T follicular helper cell (primary cell): ENCODE measurements around the gene PTAFR.

Source experiments
- DNase-seq: peaks from one replicate; pipeline ENCODE4 v3.0.0-alpha.2; 2020; ENCODE audit warnings: low read depth

The PTAFR gene

DNA sequence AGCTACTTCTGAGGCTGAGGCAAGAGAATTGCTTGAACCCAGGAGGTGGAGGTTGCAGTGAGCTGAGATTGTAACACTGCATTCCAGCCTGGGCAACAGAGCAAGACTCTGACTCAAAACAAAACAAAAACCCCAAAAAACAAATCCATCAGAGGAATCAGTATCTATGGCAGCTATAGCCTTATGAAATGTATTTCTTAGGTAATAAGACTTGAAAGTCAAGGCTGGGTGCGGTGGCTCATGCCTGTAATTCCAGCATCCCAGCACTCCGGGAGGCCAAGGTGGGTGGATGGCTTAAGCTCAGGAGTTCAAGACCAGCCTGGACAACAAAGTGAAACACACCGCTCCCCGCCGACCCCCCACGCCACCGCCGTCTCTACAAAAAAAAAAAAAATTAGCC is 56.9 kb downstream of the PTAFR start:
- no peak for DNase-seq

DNA sequence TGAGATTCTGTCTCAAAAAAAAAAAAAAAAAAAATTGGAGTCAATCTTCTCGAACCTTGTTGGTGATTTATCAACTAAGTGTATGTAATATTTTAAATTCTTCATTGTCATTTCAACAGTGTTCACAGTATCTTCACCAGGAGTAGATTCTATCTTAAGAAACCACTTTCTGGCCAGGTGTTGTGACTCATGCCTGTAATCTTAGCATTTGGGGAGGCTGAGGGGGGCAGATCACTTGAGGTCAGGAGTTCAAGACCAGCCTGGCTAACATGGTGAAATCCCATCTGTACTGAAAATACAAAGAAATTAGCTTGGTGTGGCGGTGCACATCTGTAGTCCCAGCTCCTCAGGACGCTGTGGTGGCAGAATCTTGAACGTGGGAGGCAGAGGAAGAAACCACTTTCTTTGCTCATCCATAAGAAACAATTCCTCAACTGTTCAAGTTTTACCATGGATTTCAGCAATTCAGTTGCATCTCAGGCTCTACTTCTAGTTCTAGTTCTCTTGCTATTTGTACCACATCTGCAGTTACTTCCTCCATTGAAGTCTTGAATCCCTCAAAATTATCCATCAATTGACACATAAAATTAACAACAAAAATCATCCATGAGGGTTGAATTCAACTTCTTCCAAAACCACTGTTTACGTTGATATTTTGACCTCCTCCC is 57.7 kb downstream of the PTAFR start:
- DNase-seq, result no peak

DNA sequence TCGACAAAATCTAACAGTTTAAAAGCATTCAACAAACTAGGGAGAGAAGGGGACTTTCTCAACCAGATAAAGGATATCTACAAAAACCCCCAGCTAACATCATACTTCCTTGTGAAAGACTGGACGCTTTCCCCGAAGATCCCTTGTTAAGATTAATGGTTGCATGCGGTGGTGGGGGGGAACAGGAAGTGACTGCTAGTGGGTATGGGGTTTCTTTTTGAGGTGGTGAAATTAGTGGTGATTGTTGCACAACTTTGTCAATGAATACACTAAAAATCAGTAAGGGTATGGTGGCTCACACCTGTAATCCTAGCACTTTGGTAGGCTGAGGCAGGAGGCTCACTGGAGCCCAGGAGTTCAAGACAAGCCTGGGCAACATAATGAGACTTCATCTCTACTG is 61.2 kb downstream of the PTAFR start:
- DNase-seq, result no peak

DNA sequence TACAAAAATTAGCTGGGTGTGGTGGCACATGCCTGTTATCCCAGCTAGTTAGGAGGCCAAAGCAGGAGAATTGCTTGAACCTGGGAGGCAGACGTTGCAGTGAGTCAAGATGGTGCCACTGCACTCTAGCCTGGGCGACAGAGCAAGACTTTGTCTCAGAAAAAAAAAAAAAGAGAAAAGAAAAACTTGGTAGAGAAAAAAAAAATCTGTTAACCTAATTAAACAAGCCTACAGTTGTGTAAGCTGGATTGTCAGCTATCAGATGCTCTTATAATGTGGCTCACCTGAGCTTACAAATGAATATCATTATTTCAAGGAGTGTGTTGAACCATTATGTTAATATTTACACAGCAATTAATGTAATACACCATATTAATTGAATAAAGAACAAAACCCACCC is 61.6 kb downstream of the PTAFR start:
- no peak for DNase-seq

DNA sequence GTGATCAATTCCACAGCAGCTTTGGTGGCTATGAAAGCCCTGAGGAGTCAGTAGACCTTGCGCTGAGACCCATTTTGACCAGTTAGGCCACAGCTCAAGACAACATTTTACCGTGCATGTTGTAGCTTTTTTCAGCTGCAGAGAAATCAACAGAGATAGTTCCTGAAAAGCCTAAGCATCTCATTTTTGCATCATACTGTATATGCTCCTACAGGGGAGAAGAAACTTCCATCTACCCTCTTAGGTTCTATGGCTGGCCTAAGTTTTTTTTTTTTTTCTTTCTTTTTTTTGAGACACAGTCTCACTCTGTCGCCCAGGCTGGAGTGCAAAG is 63.3 kb downstream of the PTAFR start:
- DNase-seq, result no peak

DNA sequence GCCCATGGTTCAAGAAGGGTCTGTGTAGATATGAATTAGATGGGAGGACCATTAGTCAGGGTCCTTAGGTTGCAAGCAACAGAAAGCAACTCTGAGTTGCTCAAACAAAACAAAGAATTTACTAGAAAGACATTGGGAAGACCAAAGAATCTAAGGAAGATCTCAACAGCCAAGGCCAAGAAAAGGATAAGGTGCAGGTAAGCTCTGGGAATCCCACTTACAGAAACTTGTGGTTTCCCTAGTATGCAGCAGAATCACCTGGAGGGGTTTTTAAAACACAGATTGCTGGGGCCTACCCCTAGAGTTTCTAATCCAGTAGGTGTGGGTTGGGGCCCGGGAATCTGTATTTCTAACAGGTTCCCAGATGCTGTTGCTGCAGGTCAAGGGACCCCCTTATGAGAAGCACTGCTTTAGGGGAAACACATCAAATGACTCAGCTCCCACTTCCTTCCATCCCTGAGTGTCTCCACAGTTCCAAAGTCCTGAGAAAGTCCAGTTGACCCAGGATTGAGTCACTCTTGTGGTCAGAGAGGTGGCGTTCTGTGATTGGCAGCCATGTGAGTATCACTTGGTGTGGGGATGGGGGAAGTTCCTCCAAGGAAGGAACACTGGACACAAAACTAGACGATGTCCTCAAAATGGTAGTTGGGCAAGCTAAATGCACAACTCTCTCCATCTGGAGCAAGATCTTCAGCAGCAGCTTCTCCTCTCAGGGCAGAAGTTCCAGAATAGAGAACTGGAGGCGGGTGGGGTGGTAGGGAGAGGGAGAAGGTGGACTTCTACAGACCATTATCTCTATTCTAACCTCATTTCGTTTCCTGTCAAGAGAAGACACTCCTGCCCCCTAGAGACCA is 63.9 kb downstream of the PTAFR start:
- no peak for DNase-seq

DNA sequence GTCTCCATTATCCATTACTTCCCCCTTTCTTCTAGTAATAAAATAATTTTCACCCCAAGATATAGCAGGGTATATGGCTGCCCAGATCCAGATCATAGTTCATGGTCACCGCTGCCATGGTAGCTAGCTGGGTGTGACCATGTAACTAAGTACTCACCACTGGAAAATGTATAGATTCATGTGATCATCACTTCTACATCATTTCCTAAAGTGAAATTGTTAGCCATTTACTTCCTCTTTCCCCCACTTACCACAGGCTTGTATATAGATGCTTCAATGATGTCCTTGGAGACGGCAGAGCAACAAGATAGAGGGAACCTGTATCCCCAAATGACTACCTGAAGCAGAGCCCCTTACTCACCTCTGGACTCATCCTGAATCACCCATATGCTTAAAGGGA is 65.3 kb downstream of the PTAFR start:
- DNase-seq, result no peak

DNA sequence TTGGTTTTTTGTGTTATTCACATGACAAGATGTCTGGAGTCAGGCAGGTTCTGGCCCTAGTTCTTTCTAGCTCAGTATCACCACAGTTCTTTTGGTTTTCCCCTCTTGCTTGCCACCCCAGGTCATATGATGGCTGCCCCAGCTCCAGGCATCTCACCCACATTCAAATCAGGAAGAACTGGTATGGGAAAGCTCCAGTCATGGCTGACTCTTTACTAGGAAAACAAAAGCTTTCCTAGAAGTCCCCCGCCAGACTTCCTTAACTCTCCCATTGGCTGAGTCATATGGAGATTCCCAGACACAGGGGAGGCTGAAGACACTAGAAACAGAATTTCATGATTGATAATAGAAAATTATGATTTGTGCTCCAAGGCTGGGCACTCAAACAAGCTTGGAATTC is 65.9 kb downstream of the PTAFR start:
- DNase-seq, result no peak

DNA sequence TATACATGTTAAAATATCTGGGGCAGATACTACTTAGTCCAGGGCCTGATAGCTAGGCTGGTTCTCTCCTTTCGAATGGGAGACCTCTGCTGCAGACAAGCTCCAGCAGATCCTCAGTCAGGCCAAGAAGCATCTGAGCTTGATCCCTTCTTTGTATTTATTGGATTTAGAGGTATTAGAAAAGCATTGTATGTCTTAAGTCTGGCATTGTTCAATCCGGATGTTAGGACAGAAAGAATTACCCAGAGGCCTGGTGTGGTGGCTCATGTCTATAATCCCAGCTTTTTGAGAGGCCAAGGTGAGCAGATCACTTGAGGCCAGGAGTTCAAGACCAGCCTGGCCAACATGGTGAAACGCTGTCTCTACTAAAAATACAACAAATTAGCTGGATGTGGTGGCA is 66.9 kb downstream of the PTAFR start:
- no peak for DNase-seq

DNA sequence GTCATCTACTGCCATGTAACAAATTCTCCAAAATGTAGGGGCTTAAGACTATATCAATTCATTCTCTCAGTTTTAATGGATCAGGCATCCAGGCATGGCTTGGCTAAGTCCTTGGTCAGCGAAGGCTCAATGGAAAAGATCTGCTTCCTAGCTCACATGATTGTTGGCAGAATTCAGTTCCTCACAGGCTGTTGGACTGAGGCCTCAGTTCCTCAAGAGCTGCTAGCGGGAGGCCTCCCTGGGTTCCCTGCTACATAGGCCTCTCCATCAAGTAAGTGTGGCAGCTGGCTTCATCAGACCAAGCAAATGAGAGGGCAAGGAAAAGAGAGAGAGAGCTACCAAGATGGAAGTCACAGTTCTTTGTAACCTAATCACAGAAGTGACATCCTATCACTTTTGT is 68.5 kb downstream of the PTAFR start:
- DNase-seq, result no peak

DNA sequence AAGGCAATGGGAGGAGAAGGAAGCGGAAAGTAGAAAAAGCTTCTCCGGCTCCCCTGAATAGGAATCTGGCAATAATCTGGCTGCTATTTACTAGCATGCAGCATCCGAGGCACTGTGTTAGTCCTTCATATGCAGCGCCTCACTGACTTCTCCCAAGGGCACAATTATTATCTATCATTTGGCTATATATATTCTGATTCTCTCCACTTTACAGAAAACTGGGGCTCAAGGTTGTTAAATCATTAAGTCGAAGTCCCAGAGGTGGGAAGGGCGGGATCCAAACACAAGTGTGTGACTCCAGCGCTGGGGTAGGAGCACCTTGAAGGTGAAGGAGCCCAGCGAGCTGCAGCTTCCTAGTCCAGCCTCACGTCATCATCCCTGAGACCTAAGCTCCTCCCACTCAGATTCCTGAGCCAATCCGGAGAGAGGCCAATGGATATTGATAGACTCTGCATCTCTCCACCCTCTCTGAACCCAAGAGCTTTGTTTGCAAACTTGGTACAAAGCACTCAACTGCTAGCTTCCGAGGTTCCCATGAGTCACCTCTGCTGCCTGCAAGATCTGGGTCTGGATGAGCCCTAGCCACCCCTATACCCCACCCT is 71.5 kb downstream of the PTAFR start:
- DNase-seq, result no peak

DNA sequence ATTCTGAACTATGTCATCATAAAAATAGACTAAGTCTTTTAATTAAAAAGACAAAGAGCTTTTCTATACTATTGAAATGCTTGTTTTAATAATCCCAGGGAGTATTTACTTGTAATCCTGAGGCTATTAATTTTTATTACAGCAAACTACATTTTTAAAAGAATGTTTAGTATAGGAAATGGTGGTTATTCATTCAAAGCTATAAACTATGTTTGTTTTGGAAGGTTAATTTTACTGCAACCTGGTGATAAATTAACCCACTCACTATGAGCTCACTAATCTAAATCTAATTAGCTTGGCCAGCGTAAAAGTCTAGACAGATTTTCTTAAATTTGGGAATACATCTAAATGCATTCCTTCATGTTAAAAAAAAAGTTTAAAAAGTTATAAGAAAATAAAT is 74.3 kb downstream of the PTAFR start:
- DNase-seq, result no peak

DNA sequence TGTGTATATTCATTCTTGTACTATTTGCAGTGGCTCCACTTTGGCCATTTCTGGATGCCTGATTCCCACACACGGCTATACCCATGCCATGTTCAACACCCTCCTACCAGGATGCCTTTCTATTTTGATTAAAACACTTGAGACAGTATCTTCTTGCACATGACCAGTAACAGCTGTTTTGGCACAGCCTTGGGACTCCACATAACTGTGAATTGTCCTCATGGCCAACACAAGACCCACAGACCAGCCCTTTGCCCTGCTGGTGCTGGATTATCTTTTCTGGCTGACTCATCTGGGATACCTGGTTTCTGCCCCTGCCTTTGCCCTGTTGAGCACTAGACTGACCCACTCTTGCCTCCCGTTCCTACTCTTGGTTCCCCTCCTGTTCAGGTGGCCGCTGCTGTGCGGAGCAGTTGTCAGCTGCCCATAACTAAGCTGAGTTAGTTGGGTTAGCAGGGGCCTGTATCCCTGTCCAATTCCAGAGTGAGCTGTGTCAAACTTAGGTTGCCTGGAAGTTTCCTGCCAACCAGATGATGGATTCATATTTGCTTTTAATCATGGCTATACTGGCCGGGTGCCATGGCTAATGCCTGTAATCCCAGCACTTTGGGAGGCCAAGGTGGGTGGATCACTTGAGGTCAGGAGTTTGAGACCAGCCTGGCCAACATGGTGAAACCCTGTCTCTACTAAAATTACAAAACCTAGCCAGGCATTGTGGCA is 77.3 kb downstream of the PTAFR start:
- DNase-seq, result no peak
